ENCODE measurements around the gene NPAS3. TPM values are rescaled to one million over a fixed set of nuclear protein-coding genes. Genes with fewer than 3 reads are reported as not detected.

NPAS3 gene
- total and polyA plus RNA-seq, 2 donors (not counting 3 experiments of a cell fraction or from before 2014, with no cell fraction given), result 0.10 to 0.13 TPM

DNA sequence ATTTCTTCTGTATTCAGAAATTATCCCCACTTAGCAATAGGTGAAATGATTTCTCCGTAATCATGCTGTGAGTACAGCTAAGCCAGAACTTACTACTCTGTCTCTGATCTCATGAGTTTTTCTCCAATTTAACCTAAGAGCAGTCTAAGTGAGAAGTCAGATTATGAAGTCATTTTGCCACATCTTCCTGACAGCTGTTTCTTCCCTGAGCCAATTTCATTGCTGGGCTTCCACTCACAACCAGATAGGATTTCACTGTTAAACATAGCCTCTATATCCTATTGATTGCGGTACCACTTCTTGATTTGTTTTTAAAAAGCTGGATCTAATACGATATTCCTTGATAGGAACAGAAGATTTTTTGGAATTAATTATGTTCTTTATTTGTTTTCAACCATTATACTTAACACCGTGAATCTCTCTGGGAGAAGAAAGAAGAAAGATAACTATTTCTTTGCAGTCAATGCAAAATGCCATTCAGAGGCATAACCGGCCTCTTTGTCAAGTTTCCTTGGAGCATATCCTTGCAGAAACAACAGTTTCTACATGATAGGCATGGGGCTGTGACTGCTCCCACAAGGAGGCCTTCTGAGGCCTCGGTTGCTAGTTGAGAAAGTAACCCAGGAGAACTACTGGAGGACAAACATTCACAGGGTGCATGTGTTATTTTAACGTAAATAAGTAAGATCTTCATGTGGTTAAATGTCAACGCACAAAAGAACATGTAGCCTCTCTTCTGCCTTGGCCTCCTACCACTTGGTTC lies 212.2 kb downstream of the NPAS3 start:
- TF ChIP-seq FOS (IDR thresholded peaks at IDR 0.05; ENCODE audit: borderline replicate concordance, insufficient read depth, low read length) (no peak), GATA2 (IDR thresholded peaks at IDR 0.05; ENCODE audit: insufficient read depth, insufficient read length, low read depth, low read length) (no peak), MYC (IDR thresholded peaks at IDR 0.05; ENCODE audit: low read depth, low read length) (no peak), JUN (IDR thresholded peaks at IDR 0.05; ENCODE audit: borderline replicate concordance, insufficient read depth, insufficient read length, low read depth) (no peak)
- TF ChIP-seq, protein P1, sequence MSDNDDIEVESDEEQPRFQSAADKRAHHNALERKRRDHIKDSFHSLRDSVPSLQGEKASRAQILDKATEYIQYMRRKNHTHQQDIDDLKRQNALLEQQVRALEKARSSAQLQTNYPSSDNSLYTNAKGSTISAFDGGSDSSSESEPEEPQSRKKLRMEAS (IDR thresholded peaks at IDR 0.05; ENCODE audit: insufficient read depth, insufficient read length), result no peak
- TF ChIP-seq, protein P2, sequence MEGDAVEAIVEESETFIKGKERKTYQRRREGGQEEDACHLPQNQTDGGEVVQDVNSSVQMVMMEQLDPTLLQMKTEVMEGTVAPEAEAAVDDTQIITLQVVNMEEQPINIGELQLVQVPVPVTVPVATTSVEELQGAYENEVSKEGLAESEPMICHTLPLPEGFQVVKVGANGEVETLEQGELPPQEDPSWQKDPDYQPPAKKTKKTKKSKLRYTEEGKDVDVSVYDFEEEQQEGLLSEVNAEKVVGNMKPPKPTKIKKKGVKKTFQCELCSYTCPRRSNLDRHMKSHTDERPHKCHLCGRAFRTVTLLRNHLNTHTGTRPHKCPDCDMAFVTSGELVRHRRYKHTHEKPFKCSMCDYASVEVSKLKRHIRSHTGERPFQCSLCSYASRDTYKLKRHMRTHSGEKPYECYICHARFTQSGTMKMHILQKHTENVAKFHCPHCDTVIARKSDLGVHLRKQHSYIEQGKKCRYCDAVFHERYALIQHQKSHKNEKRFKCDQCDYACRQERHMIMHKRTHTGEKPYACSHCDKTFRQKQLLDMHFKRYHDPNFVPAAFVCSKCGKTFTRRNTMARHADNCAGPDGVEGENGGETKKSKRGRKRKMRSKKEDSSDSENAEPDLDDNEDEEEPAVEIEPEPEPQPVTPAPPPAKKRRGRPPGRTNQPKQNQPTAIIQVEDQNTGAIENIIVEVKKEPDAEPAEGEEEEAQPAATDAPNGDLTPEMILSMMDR (IDR thresholded peaks at IDR 0.05; ENCODE audit: extremely low read depth in 1 of 2, insufficient read depth in 1 of 2, low read depth in 1 of 2, low read length in 2 of 2), result no peak
- H3K27ac ChIP-seq (ENCODE audit: insufficient read depth, low read depth, low read length), result no peak overlapping the region
- H4K20me1 ChIP-seq (replicated peaks; ENCODE audit: control insufficient read depth, extremely low read depth, insufficient read depth, low read length), result no peaks in the 10 kb centered on the region
- H3K79me2 ChIP-seq (ENCODE audit: control insufficient read depth, insufficient read depth, low read length), result no peaks in the 10 kb centered on the region
- BruUV-seq (replicated peaks), result no TSS peak
- dilution Hi-C loops (cut with MboI; ENCODE audit: extremely low pct_ligation_motif_present, low sequenced_read_pairs) (no loop called here), intact Hi-C loops (cut with micrococcal nuclease) (no loop called here)
- DNase-seq (ENCODE audit: low read depth, low spot score) (no peak), FAIRE-seq (no peak)
- ChIA-PET POLR2A (no interaction called here), CTCF (no interaction called here)
- no peak overlapping the region for H3K9ac ChIP-seq (replicated peaks; ENCODE audit: extremely low read depth, insufficient read depth, low read length)
- no peak overlapping the region for H2AFZ ChIP-seq (ENCODE audit: low read depth, low read length)
- H3K36me3 ChIP-seq (ENCODE audit: control insufficient read depth in 2 of 2, extremely low read depth in 1 of 2, insufficient read depth in 2 of 2, low read length in 2 of 2), result no peaks in the 10 kb centered on the region
- no peaks in the 10 kb centered on the region for H3K9me3 ChIP-seq (replicated peaks; ENCODE audit: control insufficient read depth, insufficient read depth, low read length)
- no peak overlapping the region for H3K4me3 ChIP-seq (replicated peaks in 1 of 3; ENCODE audit: insufficient read depth in 1 of 3, low read depth in 1 of 3, low read length in 3 of 3)
- no peaks in the 10 kb centered on the region for H3K9me1 ChIP-seq (replicated peaks; ENCODE audit: control insufficient read depth, extremely low read depth, insufficient read depth, low read length)
- H3K4me1 ChIP-seq (ENCODE audit: control insufficient read depth, extremely low read depth, insufficient read depth, low read length), result no peaks in the 10 kb centered on the region
- H3K27me3 ChIP-seq (ENCODE audit: control insufficient read depth in 2 of 2, insufficient read depth in 2 of 2, low read length in 2 of 2), result no peaks in the 10 kb centered on the region
- H3K4me2 ChIP-seq (ENCODE audit: insufficient read depth, low read length), result no peak overlapping the region

Data from endothelial cell of umbilical vein (primary cell).